HG03342 (cell line): ENCODE data around the gene HDAC4.

ENCODE experiments used
- ATAC-seq: cut with Tn5 transposase; IDR thresholded peaks from one replicate; pipeline ENCODE4 v1.9.1; 2021; ENCODE audit warnings: mild to moderate bottlenecking, moderate library complexity; ENCODE audit not compliant: unreplicated experiment

HDAC4 gene

GRCh38 chr2:239061121-239061666, 339.6 kb downstream of the HDAC4 start:
- ATAC-seq = no peak

GRCh38 chr2:239060676-239061075, 340.1 kb downstream of the HDAC4 start:
- no peak for ATAC-seq

GRCh38 chr2:239059854-239060253, 341.0 kb downstream of the HDAC4 start:
- no peak for ATAC-seq

- no peak for ATAC-seq
Measured at GRCh38 chr2:239058766-239059165, 342.1 kb downstream of the HDAC4 start.

- no peak for ATAC-seq
Measured at GRCh38 chr2:239057533-239057932, 343.3 kb downstream of the HDAC4 start.

- no peak for ATAC-seq
Measured at GRCh38 chr2:239056611-239057010, 344.2 kb downstream of the HDAC4 start.

GRCh38 chr2:239055756-239056493, 344.9 kb downstream of the HDAC4 start:
- no peak for ATAC-seq

GRCh38 chr2:239054921-239055320, 345.9 kb downstream of the HDAC4 start:
- no peak for ATAC-seq

GRCh38 chr2:239053801-239054503, 346.9 kb downstream of the HDAC4 start:
- ATAC-seq = no peak

GRCh38 chr2:239052798-239053665, 347.8 kb downstream of the HDAC4 start:
- ATAC-seq = no peak

- no peak for ATAC-seq
Measured at GRCh38 chr2:239051891-239052445, 348.9 kb downstream of the HDAC4 start.

- no peak for ATAC-seq
Measured at GRCh38 chr2:239050252-239050649, 350.6 kb downstream of the HDAC4 start.

- no peak for ATAC-seq
Measured at GRCh38 chr2:239049421-239050251, 351.2 kb downstream of the HDAC4 start.

GRCh38 chr2:239048736-239049135, 352.1 kb downstream of the HDAC4 start:
- ATAC-seq = no peak

- ATAC-seq = no peak
Measured at GRCh38 chr2:239047861-239048260, 353.0 kb downstream of the HDAC4 start.

GRCh38 chr2:239047420-239047819, 353.4 kb downstream of the HDAC4 start:
- no peak for ATAC-seq

GRCh38 chr2:239046822-239047221, 354.0 kb downstream of the HDAC4 start:
- ATAC-seq = no peak

GRCh38 chr2:239044336-239044735, 356.5 kb downstream of the HDAC4 start:
- no peak for ATAC-seq

- ATAC-seq = no peak
Measured at GRCh38 chr2:239043326-239043725, 357.5 kb downstream of the HDAC4 start.
